MM.1S (cell line): ENCODE results near the gene AP1B1.
A peak's percentile ranks its signal among the peaks of the same experiment; 100 is the strongest.

ENCODE experiments used
- DNase-seq: peaks from one replicate; pipeline ENCODE4 v3.0.0-alpha.2; 2015
- H2AFZ ChIP-seq: fragments of 300-600 bp; sonication (generic); 2 replicates; pipeline ENCODE4 v1.6.0; 2016; ENCODE audit warnings: antibody characterized with exemption, low read length
- H3F3A ChIP-seq: fragments of 300-600 bp; sonication (generic); 2 replicates; pipeline ENCODE4 v1.6.1; 2016; ENCODE audit warnings: mild to moderate bottlenecking, antibody characterized with exemption, low read length, moderate library complexity, mixed read lengths; ENCODE audit not compliant: insufficient read depth
- H3K27ac ChIP-seq: fragments of 300-600 bp; sonication (generic); 2 replicates; pipeline ENCODE4 v1.5.1; 2016; ENCODE audit warnings: mild to moderate bottlenecking, low read length
- H3K27me3 ChIP-seq: fragments of 300-600 bp; sonication (generic); replicated peaks from 2 replicates; pipeline ENCODE4 v1.6.0; 2016; ENCODE audit warnings: low read length; ENCODE audit not compliant: insufficient read depth
- H3K36me3 ChIP-seq: fragments of 300-600 bp; sonication (generic); replicated peaks from 2 replicates; pipeline ENCODE4 v1.6.1; 2016; ENCODE audit warnings: mild to moderate bottlenecking, low read length, mixed read lengths; ENCODE audit not compliant: insufficient read depth
- H3K4me1 ChIP-seq: fragments of 300-600 bp; sonication (generic); 2 replicates; pipeline ENCODE4 v1.6.1; 2016; ENCODE audit warnings: low read length, mixed read lengths
- H3K4me2 ChIP-seq: fragments of 300-600 bp; sonication (generic); 2 replicates; pipeline ENCODE4 v1.6.0; 2016; ENCODE audit warnings: low read depth, low read length
- H3K4me3 ChIP-seq: fragments of 300-600 bp; sonication (generic); 2 replicates; pipeline ENCODE4 v1.5.1; 2016; ENCODE audit warnings: low read length, mixed read lengths
- H3K79me2 ChIP-seq: fragments of 300-600 bp; sonication (generic); 2 replicates; pipeline ENCODE4 v1.6.1; 2016; ENCODE audit warnings: mixed run types, low read length, mixed read lengths
- H3K9ac ChIP-seq: fragments of 300-600 bp; sonication (generic); 2 replicates; pipeline ENCODE4 v1.6.1; 2016; ENCODE audit warnings: low read length, mixed read lengths
- H3K9me2 ChIP-seq: fragments of 300-600 bp; sonication (generic); replicated peaks from 2 replicates; pipeline ENCODE4 v1.6.1; 2016; ENCODE audit warnings: mild to moderate bottlenecking, low read length, mixed read lengths; ENCODE audit not compliant: insufficient read depth
- H3K9me3 ChIP-seq: fragments of 300-600 bp; sonication (generic); replicated peaks from 2 replicates; pipeline ENCODE4 v1.6.1; 2016; ENCODE audit warnings: mild to moderate bottlenecking, low read length, mixed read lengths; ENCODE audit not compliant: insufficient read depth
- H4K20me1 ChIP-seq: fragments of 300-600 bp; sonication (generic); 2 replicates; pipeline ENCODE4 v1.6.1; 2016; ENCODE audit warnings: mild to moderate bottlenecking, low read length, moderate library complexity, mixed read lengths; ENCODE audit not compliant: insufficient read depth
- EZH2 ChIP-seq: fragments of 300-600 bp; sonication (generic); optimal IDR thresholded peaks from 2 replicates; pipeline ENCODE3; 2017; ENCODE audit warnings: low read depth, mild to moderate bottlenecking, antibody characterized with exemption, low read length, mixed read lengths
- EZH2phosphoT487 ChIP-seq: fragments of 300-600 bp; sonication (generic); IDR thresholded peaks from 2 replicates; pipeline ENCODE4 v1.6.1; 2018; ENCODE audit warnings: antibody characterized with exemption, low read length
- TF ChIP-seq, protein P1 (sequence below): fragments of 300-600 bp; sonication (generic); IDR thresholded peaks from 2 replicates; pipeline ENCODE4 v1.5.1; 2016; ENCODE audit warnings: antibody characterized with exemption, low read length, mixed read lengths

The AP1B1 gene

DNA sequence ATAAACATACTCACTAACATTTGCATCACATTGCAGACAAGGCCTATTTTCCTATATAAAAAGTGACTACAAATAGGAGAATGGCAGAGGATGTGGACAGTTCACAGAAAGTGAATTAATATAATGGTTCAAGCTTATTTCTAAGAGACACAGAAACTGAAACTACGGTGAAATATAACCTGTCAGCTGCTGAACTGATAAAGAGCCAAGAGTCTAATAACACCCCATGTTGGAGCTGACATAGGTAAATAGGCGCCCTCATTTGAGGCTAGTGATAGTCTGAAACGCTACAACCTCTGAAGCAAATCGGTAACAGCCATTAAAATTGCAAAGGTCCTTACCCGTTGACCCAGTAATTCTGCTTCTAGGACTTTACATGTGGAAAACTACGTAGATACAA is 14.0 kb downstream of the AP1B1 start:
- H3K4me1 ChIP-seq = peaks cover 27% of the 10 kb centered on the region

DNA sequence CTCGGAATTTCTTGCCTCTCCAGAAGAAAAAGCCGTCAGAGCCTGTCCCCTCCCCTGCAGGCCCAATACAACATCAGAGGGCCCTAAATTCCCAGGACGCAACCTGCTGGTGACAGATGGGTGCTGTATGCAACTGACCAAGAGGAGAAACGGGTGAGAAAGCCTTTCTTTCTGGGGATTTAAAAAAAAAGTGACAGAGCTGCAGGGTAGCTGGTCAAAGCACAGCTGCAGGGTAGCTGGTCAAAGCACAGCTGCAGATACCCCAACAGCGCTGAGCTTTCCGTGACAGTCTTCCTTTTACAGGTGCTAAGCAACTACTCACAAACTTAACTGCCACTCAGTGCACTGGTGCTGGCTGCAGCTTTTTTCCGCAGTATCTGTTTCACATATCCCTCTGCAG is 17.8 kb downstream of the AP1B1 start:
- Histone ChIP-seq H3F3A (peaks cover 7% of the 10 kb centered on the region; the same call in 1 of the 2 replicates), H3K36me3 (no peaks in the 10 kb centered on the region; the same call in 1 of the 2 replicates), H3K4me1 (peaks cover 12% of the 10 kb centered on the region), H3K4me3 (no peak overlapping the region), H3K27me3 (no peaks in the 10 kb centered on the region), H3K9me2 (no peaks in the 10 kb centered on the region), H3K9ac (no peak overlapping the region), H3K4me2 (no peak overlapping the region), H4K20me1 (no peaks in the 10 kb centered on the region), H3K9me3 (no peaks in the 10 kb centered on the region), H3K79me2 (peaks cover 74% of the 10 kb centered on the region), H2AFZ (no peak overlapping the region), H3K27ac (no peak overlapping the region)
- peak; percentile 9 for DNase-seq
- TF ChIP-seq, protein P1, sequence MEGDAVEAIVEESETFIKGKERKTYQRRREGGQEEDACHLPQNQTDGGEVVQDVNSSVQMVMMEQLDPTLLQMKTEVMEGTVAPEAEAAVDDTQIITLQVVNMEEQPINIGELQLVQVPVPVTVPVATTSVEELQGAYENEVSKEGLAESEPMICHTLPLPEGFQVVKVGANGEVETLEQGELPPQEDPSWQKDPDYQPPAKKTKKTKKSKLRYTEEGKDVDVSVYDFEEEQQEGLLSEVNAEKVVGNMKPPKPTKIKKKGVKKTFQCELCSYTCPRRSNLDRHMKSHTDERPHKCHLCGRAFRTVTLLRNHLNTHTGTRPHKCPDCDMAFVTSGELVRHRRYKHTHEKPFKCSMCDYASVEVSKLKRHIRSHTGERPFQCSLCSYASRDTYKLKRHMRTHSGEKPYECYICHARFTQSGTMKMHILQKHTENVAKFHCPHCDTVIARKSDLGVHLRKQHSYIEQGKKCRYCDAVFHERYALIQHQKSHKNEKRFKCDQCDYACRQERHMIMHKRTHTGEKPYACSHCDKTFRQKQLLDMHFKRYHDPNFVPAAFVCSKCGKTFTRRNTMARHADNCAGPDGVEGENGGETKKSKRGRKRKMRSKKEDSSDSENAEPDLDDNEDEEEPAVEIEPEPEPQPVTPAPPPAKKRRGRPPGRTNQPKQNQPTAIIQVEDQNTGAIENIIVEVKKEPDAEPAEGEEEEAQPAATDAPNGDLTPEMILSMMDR = no peak
- no peak for TF ChIP-seq EZH2phosphoT487
- no peak for TF ChIP-seq EZH2

More for the DNA sequence above, 14.0 kb downstream of the AP1B1 start:
- Histone ChIP-seq H3K9ac (no peak overlapping the region), H3K79me2 (peaks cover 83% of the 10 kb centered on the region), H3K9me3 (no peaks in the 10 kb centered on the region), H3K4me3 (no peak overlapping the region), H3K9me2 (no peaks in the 10 kb centered on the region), H3K27ac (no peak overlapping the region), H3F3A (peaks cover 11% of the 10 kb centered on the region), H2AFZ (no peak overlapping the region), H3K36me3 (no peaks in the 10 kb centered on the region), H3K4me2 (peak overlapping the region; percentile 27), H3K27me3 (no peaks in the 10 kb centered on the region), H4K20me1 (no peaks in the 10 kb centered on the region)
- DNase-seq = peak; percentile 80
- TF ChIP-seq EZH2phosphoT487 (no peak), EZH2 (no peak)
- TF ChIP-seq, protein P1 = no peak

DNA sequence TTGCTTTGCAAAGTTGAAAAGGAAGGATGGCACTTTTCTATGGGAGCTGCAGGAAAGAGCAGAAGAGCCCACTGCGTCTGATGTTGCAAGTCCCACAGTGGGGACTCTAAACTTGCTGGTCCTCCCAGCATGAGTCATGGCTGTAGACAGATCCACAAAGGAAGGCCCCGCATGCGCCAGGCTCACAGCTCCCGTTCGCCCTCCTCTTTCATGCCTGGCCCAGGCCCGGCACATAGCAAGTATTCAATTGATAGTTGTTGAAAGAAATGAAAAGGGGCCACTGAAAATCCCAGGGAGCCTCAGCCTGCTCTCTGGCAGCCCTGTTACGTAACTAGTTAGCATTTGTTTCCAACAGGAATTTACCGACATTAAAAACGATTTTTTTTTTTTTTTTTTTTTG is 18.9 kb downstream of the AP1B1 start:
- H4K20me1 ChIP-seq = no peaks in the 10 kb centered on the region
- TF ChIP-seq, protein P1 = no peak
- no peak for TF ChIP-seq EZH2phosphoT487
- TF ChIP-seq EZH2 = no peak
- H3F3A ChIP-seq = peaks cover 3% of the 10 kb centered on the region; the same call in 1 of the 2 replicates
- H3K79me2 ChIP-seq = peaks cover 65% of the 10 kb centered on the region
- no peaks in the 10 kb centered on the region for H3K27me3 ChIP-seq
- H3K27ac ChIP-seq = no peak overlapping the region
- no peaks in the 10 kb centered on the region for H3K9me2 ChIP-seq
- DNase-seq = no peak
- H3K9me3 ChIP-seq = no peaks in the 10 kb centered on the region
- H3K4me1 ChIP-seq = peaks cover 3% of the 10 kb centered on the region; the same call in 1 of the 2 replicates
- H3K9ac ChIP-seq = no peak overlapping the region
- H3K4me2 ChIP-seq = no peak overlapping the region
- no peaks in the 10 kb centered on the region; the same call in 1 of the 2 replicates for H3K36me3 ChIP-seq
- H2AFZ ChIP-seq = no peak overlapping the region
- no peak overlapping the region for H3K4me3 ChIP-seq
